H1 (cell line): ENCODE results near the gene ABCC9. TPM values are rescaled to one million over a fixed set of nuclear protein-coding genes. Genes with fewer than 3 reads are reported as not detected.
A peak's percentile ranks its signal among the peaks of the same experiment; 100 is the strongest.

ENCODE experiments used
- CTCF ChIA-PET: fragments of 300-600 bp; sonication (Branson Sonifier 250); formaldehyde crosslinking; loops from one replicate; lab custom pipeline; 2021; ENCODE audit not compliant: partially characterized antibody; lab: Charles Lee
- POLR2A ChIA-PET: fragments of 300-600 bp; sonication (Branson Sonifier 250); formaldehyde crosslinking; loops from one replicate; lab custom pipeline; 2021; ENCODE audit warnings: inconsistent platforms; ENCODE audit not compliant: partially characterized antibody; lab: Charles Lee
- DNase-seq, 2 experiments: peaks; one replicate each; pipeline versions ENCODE4 v3.0.0 to v3.0.0-alpha.2; 2010 to 2022; ENCODE audit warnings: low spot score in 2 of 2, low read depth in 1 of 2, mixed read lengths in 1 of 2
- FAIRE-seq: peaks from 2 replicates; lab custom pipeline; 2011; peaks lifted over from hg19 to GRCh38; lab: Jason Lieb, UNC
- H2AFZ ChIP-seq: 2 replicates; pipeline ENCODE4 v1.8.1; 2012; ENCODE audit warnings: low read length, inconsistent platforms
- H2AK5ac ChIP-seq: 2 replicates; pipeline ENCODE4 v1.6.1; 2013; ENCODE audit warnings: low read depth, low read length
- H2BK120ac ChIP-seq: replicated peaks from 2 replicates; pipeline ENCODE3; 2013; ENCODE audit warnings: low read depth, low read length, inconsistent platforms
- H2BK12ac ChIP-seq: 2 replicates; pipeline ENCODE4 v1.6.1; 2013; ENCODE audit warnings: low read depth, low read length
- H2BK15ac ChIP-seq: 2 replicates; pipeline ENCODE4 v1.6.1; 2013; ENCODE audit warnings: low read length
- H2BK20ac ChIP-seq: 2 replicates; pipeline ENCODE4 v1.6.1; 2013; ENCODE audit warnings: low read length
- H2BK5ac ChIP-seq: 2 replicates; pipeline ENCODE4 v1.6.1; 2013; ENCODE audit warnings: low read depth, low read length
- H3K14ac ChIP-seq: 2 replicates; pipeline ENCODE4 v1.6.1; 2013; ENCODE audit warnings: inconsistent platforms; ENCODE audit not compliant: insufficient read length
- H3K18ac ChIP-seq: 2 replicates; pipeline ENCODE4 v1.6.1; 2013; ENCODE audit warnings: low read length; ENCODE audit errors: extremely low read depth
- H3K23ac ChIP-seq: 2 replicates; pipeline ENCODE4 v1.6.1; 2013; ENCODE audit warnings: inconsistent platforms; ENCODE audit not compliant: insufficient read length
- H3K23me2 ChIP-seq: 2 replicates; pipeline ENCODE4 v1.6.1; 2013; ENCODE audit warnings: low read depth, low read length
- H3K27ac ChIP-seq: 2 replicates; pipeline ENCODE4 v1.6.1; 2011; ENCODE audit warnings: low read depth, low read length, inconsistent platforms
- H3K27me3 ChIP-seq, 4 experiments: replicated peaks in 1 of 4; 1 replicate in 1 of 4; 2 replicates in 3 of 4; pipeline versions ENCODE4 v1.6.1 to v1.8.1; 2011 to 2013; ENCODE audit warnings: low read length in 3 of 4, mild to moderate bottlenecking in 3 of 4, inconsistent platforms in 2 of 4, mixed read lengths in 2 of 4, moderate library complexity in 1 of 4; ENCODE audit not compliant: control insufficient read depth in 3 of 4, insufficient read depth in 3 of 4; ENCODE audit errors: extremely low read depth in 1 of 4
- H3K36me3 ChIP-seq, 4 experiments: 2 replicates each; pipeline versions ENCODE4 v1.6.1 to v1.8.1; 2011 to 2013; ENCODE audit warnings: mild to moderate bottlenecking in 4 of 4, low read length in 3 of 4, moderate library complexity in 2 of 4, control low read depth in 1 of 4, inconsistent platforms in 1 of 4; ENCODE audit not compliant: insufficient read depth in 4 of 4, control insufficient read depth in 2 of 4
- H3K4ac ChIP-seq: replicated peaks from 2 replicates; pipeline ENCODE3; 2013; ENCODE audit warnings: low read length, low read depth, mixed read lengths, inconsistent platforms; ENCODE audit not compliant: insufficient read length
- H3K4me1 ChIP-seq, 4 experiments: replicated peaks in 1 of 4; 1 replicate in 1 of 4; 2 replicates in 3 of 4; pipeline versions ENCODE4 v1.6.1 to v1.8.1; 2011 to 2013; ENCODE audit warnings: low read length in 3 of 4, inconsistent platforms in 2 of 4, mixed read lengths in 1 of 4; ENCODE audit not compliant: insufficient read depth in 4 of 4, control insufficient read depth in 3 of 4
- H3K4me2 ChIP-seq, 2 experiments: 2 replicates each; pipeline versions ENCODE4 v1.6.1 to v1.8.1; 2011 to 2013; ENCODE audit warnings: low read depth in 2 of 2, low read length in 2 of 2, control low read depth in 1 of 2, inconsistent platforms in 1 of 2, mild to moderate bottlenecking in 1 of 2; ENCODE audit not compliant: insufficient read depth in 1 of 2
- H3K4me3 ChIP-seq, 4 experiments: fragments of 200-600, 300-600 bp in 1 of 4; sonication (generic), shearing (Covaris generic), sonication (Bioruptor Twin) in 1 of 4; 2 replicates each; pipeline versions ENCODE4 v1.5.1 to v1.8.1; 2011 to 2016; ENCODE audit warnings: low read length in 4 of 4, low read depth in 3 of 4, control low read depth in 2 of 4, inconsistent platforms in 2 of 4, mild to moderate bottlenecking in 2 of 4, mixed read lengths in 1 of 4, moderate library complexity in 1 of 4; ENCODE audit not compliant: insufficient read depth in 2 of 4; ENCODE audit errors: extremely low read depth in 1 of 4
- H3K56ac ChIP-seq: replicated peaks from 2 replicates; pipeline ENCODE3; 2013; ENCODE audit warnings: low read depth, mild to moderate bottlenecking, mixed read lengths, low read length, inconsistent platforms; ENCODE audit not compliant: insufficient read length
- H3K79me1 ChIP-seq: 2 replicates; pipeline ENCODE4 v1.6.1; 2013; ENCODE audit warnings: low read depth, low read length, control low read depth
- H3K79me2 ChIP-seq, 2 experiments: 2 replicates each; pipeline versions ENCODE4 v1.6.1 to v1.8.1; 2012 to 2013; ENCODE audit warnings: low read length in 2 of 2, mild to moderate bottlenecking in 2 of 2, inconsistent platforms in 1 of 2; ENCODE audit not compliant: insufficient read depth in 2 of 2, control insufficient read depth in 1 of 2
- H3K9ac ChIP-seq, 4 experiments: replicated peaks in 1 of 4; 1 replicate in 1 of 4; 2 replicates in 3 of 4; pipeline versions ENCODE4 v1.6.1 to v1.8.1; 2011 to 2013; ENCODE audit warnings: low read depth in 3 of 4, low read length in 3 of 4, control low read depth in 2 of 4, mild to moderate bottlenecking in 2 of 4, moderate library complexity in 2 of 4, inconsistent platforms in 1 of 4; ENCODE audit errors: extremely low read depth in 1 of 4
- H3K9me3 ChIP-seq, 2 experiments: 2 replicates each; pipeline versions ENCODE4 v1.6.1 to v1.8.1; 2012 to 2013; ENCODE audit warnings: mild to moderate bottlenecking in 2 of 2, moderate library complexity in 2 of 2, control low read depth in 1 of 2, inconsistent platforms in 1 of 2, low read depth in 1 of 2, low read length in 1 of 2, mixed read lengths in 1 of 2; ENCODE audit not compliant: insufficient read depth in 2 of 2
- H4K20me1 ChIP-seq, 2 experiments: replicated peaks in 1 of 2; 2 replicates each; pipeline versions ENCODE3 to v1.8.1; 2011 to 2013; ENCODE audit warnings: inconsistent platforms in 2 of 2, low read length in 2 of 2, mild to moderate bottlenecking in 1 of 2; ENCODE audit not compliant: insufficient read depth in 2 of 2, control insufficient read depth in 1 of 2
- H4K5ac ChIP-seq: 2 replicates; pipeline ENCODE4 v1.6.1; 2013; ENCODE audit warnings: low read length, low read depth, mixed read lengths, inconsistent platforms; ENCODE audit not compliant: insufficient read length
- H4K8ac ChIP-seq: 2 replicates; pipeline ENCODE4 v1.8.0; 2013; ENCODE audit warnings: mild to moderate bottlenecking, moderate library complexity, low read length, inconsistent platforms; ENCODE audit not compliant: insufficient read depth; ENCODE audit errors: extremely low read depth
- H4K91ac ChIP-seq: replicated peaks from 2 replicates; pipeline ENCODE3; 2013; ENCODE audit warnings: low read length, mixed read lengths, inconsistent platforms; ENCODE audit not compliant: insufficient read length
- ASH2L ChIP-seq: fragments of 200-600, 300-600 bp; sonication (generic); IDR thresholded peaks from one replicate; pipeline ENCODE4 v1.7.1; 2017; ENCODE audit warnings: low read length
- CEBPB ChIP-seq: IDR thresholded peaks from 2 replicates; pipeline ENCODE4 v1.6.1; 2012; ENCODE audit warnings: low read depth, low read length
- CTBP2 ChIP-seq: IDR thresholded peaks from 2 replicates; pipeline ENCODE4 v1.7.0; 2011; ENCODE audit warnings: borderline replicate concordance, mild to moderate bottlenecking, moderate library complexity, mixed read lengths, low read length; ENCODE audit not compliant: insufficient read depth, insufficient read length
- E2F6 ChIP-seq: IDR thresholded peaks from 2 replicates; pipeline ENCODE4 v1.6.1; 2012; ENCODE audit warnings: inconsistent platforms
- EZH2 ChIP-seq: fragments of 200-600 bp; sonication (generic); IDR thresholded peaks from 2 replicates; pipeline ENCODE4 v1.7.1; 2012; ENCODE audit warnings: low read depth, mild to moderate bottlenecking, moderate library complexity, low read length, inconsistent platforms; ENCODE audit not compliant: severe bottlenecking
- MAX ChIP-seq: IDR thresholded peaks from 2 replicates; pipeline ENCODE4 v1.6.1; 2012; ENCODE audit warnings: inconsistent platforms
- POLR2A ChIP-seq, 2 experiments: IDR thresholded peaks; 1 replicate in 1 of 2; 2 replicates in 1 of 2; pipeline ENCODE4 v1.6.1; 2011; ENCODE audit warnings: low read depth in 2 of 2, low read length in 2 of 2, mild to moderate bottlenecking in 2 of 2; ENCODE audit errors: control extremely low read depth in 1 of 2
- RBBP5 ChIP-seq: IDR thresholded peaks from 2 replicates; pipeline ENCODE4 v1.7.1; 2012; ENCODE audit warnings: low read depth, mild to moderate bottlenecking, inconsistent platforms, low read length, moderate library complexity, borderline replicate concordance
- RXRA ChIP-seq: IDR thresholded peaks from 2 replicates; pipeline ENCODE4 v1.6.1; 2011; ENCODE audit warnings: low read depth, mild to moderate bottlenecking, low read length, moderate library complexity; ENCODE audit not compliant: insufficient read depth
- ZNF274 ChIP-seq: IDR thresholded peaks from 2 replicates; pipeline ENCODE4 v1.7.0; 2012; ENCODE audit warnings: low read length, borderline replicate concordance; ENCODE audit errors: extremely low read depth
- WGBS, 2 experiments: shearing (Covaris generic) in 1 of 2; methylation state at CpG; one replicate each; pipeline versions ENCODE4 v1.1.6 to v1.1.7; 2013 to 2015; ENCODE audit warnings: low lambda C conversion rate in 2 of 2, mixed read lengths in 2 of 2, inconsistent platforms in 1 of 2, low coverage in 1 of 2, missing lambda C conversion rate in 1 of 2; ENCODE audit not compliant: insufficient replicate concordance in 2 of 2, insufficient coverage in 1 of 2, insufficient read length in 1 of 2; ENCODE audit errors: extremely low coverage in 1 of 2, missing lambda C conversion rate in 1 of 2; 5-methylcytosine and 5-hydroxymethylcytosine counted together
- polyA plus RNA-seq, 7 experiments: library from polyadenylated mRNA; depleted of rRNA in 3 of 7; stranded (reverse) in 5 of 7; unstranded in 2 of 7; fragments of >200 nt in 5 of 7; fragments of 200-250 nt in 2 of 7; gene quantifications; 1 replicate in 5 of 7; 2 replicates in 1 of 7; 4 replicates in 1 of 7; pipeline versions ENCODE4 v1.2.1 to v1.2.3, GENCODE V29; 2011 to 2013; ENCODE audit warnings: missing spikeins in 2 of 7, mixed read lengths in 2 of 7
- total RNA-seq: library from RNA; stranded (reverse); fragmentation: NEBNext Ultra II Directional; extraction: Animal tissue kit (Norgen Biotek cat#: 25700); gene quantifications from 2 replicates; pipeline ENCODE4 v1.2.1, GENCODE V29; 2021

Gene ABCC9
- total and polyA plus RNA-seq, 2 of the 8 experiments (the other 6 are each of a cell fraction or from before 2014, with no cell fraction given): under 0.01 TPM; not detected in 1

- FAIRE-seq (no peak), DNase-seq (no peak)
- Histone ChIP-seq H4K5ac (no peak overlapping the region), H3K9ac (no peak overlapping the region), H2BK12ac (no peak overlapping the region), H3K9me3 (no peaks in the 10 kb centered on the region), H3K23ac (no peak overlapping the region), H3K4me3 (no peak overlapping the region), H2BK15ac (no peak overlapping the region), H4K91ac (no peak overlapping the region), H4K8ac (no peak overlapping the region), H3K56ac (no peak overlapping the region), H2AFZ (peak overlapping the region; percentile 63; the same call in 1 of the 2 replicates), H2BK120ac (no peak overlapping the region), H3K23me2 (peaks cover 11% of the 10 kb centered on the region; the same call in 1 of the 2 replicates), H3K79me2 (no peaks in the 10 kb centered on the region), H3K4me2 (no peak overlapping the region), H2BK5ac (no peak overlapping the region), H4K20me1 (no peaks in the 10 kb centered on the region), H3K18ac (no peak overlapping the region), H3K4me1 (no peaks in the 10 kb centered on the region), H3K4ac (no peak overlapping the region), H3K27ac (no peak overlapping the region), H2AK5ac (no peak overlapping the region), H3K14ac (no peak overlapping the region), H3K79me1 (no peaks in the 10 kb centered on the region), H2BK20ac (no peak overlapping the region), H3K27me3 (peaks cover 1 to 32% (median 26%) of the 10 kb centered on the region in 4 experiments), H3K36me3 (no peaks in the 10 kb centered on the region)
- no peak for TF ChIP-seq EZH2
- no peak for TF ChIP-seq CTBP2
- TF ChIP-seq MAX: no peak
- no peak for TF ChIP-seq CEBPB
- no peak for TF ChIP-seq RXRA
- TF ChIP-seq ASH2L: no peak
- no peak for TF ChIP-seq ZNF274
- TF ChIP-seq POLR2A (IDR thresholded peaks at IDR 0.05; ENCODE audit: control extremely low read depth in 1 of 2, low read depth in 2 of 2, low read length in 2 of 2): no peak
- TF ChIP-seq RBBP5: no peak
- TF ChIP-seq E2F6: no peak
- POLR2A ChIA-PET: no interaction called here
- 95% methylated on average over 7 of the region's 7 CpGs; no CpG with 5 or more reads in 1 of the 2 experiments for WGBS, 2 experiments
- CTCF ChIA-PET: interaction anchor here (0.6 to 1.5 kb wide), 4 partner anchors 51 to 521 kb away, joined by 3 to 5 read pairs (median 4); no protein-coding TSS in a partner anchor
Measured at GRCh38 chr12:21938879-21939278, 2.3 kb downstream of the ABCC9 start.
